Activated naive CD4-positive, alpha-beta T cell treated with anti-CD3 and anti-CD28 coated beads, Interleukin-2, amount 50 U/mL, for 24 hours (primary cell): Measurements from ENCODE around the gene EPC1.
"Not testable (repeated sequence)": the region's sequence is repeated elsewhere in the genome, so short reads cannot be mapped to it uniquely, and the experiment has no call there.

Source experiments
- H3K27ac Mint-ChIP-seq: one replicate; pipeline ENCODE4 v1.8.0; 2021; ENCODE audit warnings: mild to moderate bottlenecking, mixed read lengths
- H3K27me3 Mint-ChIP-seq: one replicate; pipeline ENCODE4 v1.8.0; 2021; ENCODE audit warnings: mixed read lengths
- H3K36me3 Mint-ChIP-seq: one replicate; pipeline ENCODE4 v1.8.0; 2021; ENCODE audit warnings: mixed read lengths
- H3K4me1 Mint-ChIP-seq: one replicate; pipeline ENCODE4 v1.8.0; 2021; ENCODE audit warnings: mixed read lengths
- H3K4me3 Mint-ChIP-seq: one replicate; pipeline ENCODE4 v1.8.0; 2021; ENCODE audit warnings: mild to moderate bottlenecking, mixed read lengths
- H3K9me3 Mint-ChIP-seq: one replicate; pipeline ENCODE4 v1.8.0; 2021; ENCODE audit warnings: mixed read lengths

Gene EPC1

GRCh38 chr10:32219156-32219555 lies 127.8 kb downstream of the EPC1 start:
- not testable (repeated sequence) for H3K27me3 Mint-ChIP-seq, H3K4me1 Mint-ChIP-seq, H3K27ac Mint-ChIP-seq, H3K4me3 Mint-ChIP-seq
- Mint-ChIP-seq H3K36me3 (peaks cover 10% of the 10 kb centered on the region), H3K9me3 (peaks cover 14% of the 10 kb centered on the region)

GRCh38 chr10:32218206-32219044 lies 128.5 kb downstream of the EPC1 start:
- not testable (repeated sequence) for H3K4me3 Mint-ChIP-seq, H3K27ac Mint-ChIP-seq, H3K4me1 Mint-ChIP-seq, H3K27me3 Mint-ChIP-seq
- peaks cover 10% of the 10 kb centered on the region for H3K36me3 Mint-ChIP-seq
- peaks cover 14% of the 10 kb centered on the region for H3K9me3 Mint-ChIP-seq
